GM21717 (cell line): ENCODE results near the gene MEF2B.
"Not testable (repeated sequence)": the region's sequence is repeated elsewhere in the genome, so short reads cannot be mapped to it uniquely, and the experiment has no call there.

Source experiments
- ATAC-seq: cut with Tn5 transposase; IDR thresholded peaks from one replicate; pipeline ENCODE4 v1.9.1; 2021; ENCODE audit warnings: mild to moderate bottlenecking, moderate library complexity; ENCODE audit not compliant: unreplicated experiment

Gene MEF2B

DNA sequence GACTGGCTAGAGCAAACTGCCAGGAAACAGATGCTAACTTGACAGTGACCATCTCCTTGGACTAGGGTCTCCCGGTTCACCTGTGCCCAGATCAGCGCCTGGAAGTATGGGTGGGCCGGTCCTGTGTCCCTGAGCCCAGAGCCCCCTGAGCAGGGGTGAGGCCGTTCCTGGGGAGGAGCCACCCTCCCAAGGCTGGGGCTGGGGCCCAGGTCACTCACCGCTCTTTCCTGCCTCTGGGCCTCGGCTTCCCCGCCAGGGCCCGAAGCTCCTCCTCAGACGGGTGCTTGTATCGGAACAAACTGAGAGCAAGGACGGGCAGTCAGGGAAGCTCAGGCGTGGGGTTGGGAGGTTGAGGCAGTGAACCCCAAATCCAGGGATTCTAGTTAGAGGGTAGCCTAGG lies 37.2 kb downstream of the MEF2B start:
- no peak for ATAC-seq

DNA sequence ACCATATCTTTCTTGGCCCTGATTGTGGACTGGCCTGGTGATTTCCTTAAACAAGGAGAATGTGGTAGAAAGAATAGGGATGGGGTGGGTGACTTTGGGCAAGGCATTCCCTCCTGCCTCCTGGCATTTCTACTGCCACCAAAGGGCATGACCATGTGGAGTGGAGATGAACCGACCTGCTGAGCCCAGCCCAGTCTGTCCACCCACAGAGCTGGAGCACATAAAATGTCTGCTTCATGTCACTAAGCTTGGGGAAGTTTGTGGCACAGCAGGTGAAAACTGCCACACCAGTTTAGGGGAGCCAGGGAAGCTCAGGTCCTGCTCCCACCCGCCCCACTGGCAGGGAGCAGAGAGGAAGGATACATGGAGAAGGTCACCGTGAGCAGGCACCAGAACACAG lies 38.1 kb downstream of the MEF2B start:
- ATAC-seq: no peak

DNA sequence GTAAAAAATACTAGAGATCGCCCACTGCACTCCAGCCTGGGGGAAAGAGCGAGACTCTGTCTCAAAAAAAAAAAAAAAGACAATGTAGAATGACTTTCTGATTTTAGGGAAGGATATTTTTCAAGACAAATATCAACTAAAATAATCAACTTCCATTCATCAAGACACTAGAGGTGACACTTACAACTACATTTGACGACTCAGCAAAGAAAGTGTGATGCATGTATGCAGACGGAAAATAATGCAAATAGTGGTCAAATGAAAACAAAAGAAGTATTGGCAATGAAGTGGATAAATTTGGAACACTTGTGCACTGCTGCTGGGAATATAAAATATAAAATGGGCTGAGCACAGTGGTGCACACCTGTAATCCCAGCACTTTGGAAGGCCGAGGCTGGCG lies 44.0 kb downstream of the MEF2B start:
- no peak for ATAC-seq

DNA sequence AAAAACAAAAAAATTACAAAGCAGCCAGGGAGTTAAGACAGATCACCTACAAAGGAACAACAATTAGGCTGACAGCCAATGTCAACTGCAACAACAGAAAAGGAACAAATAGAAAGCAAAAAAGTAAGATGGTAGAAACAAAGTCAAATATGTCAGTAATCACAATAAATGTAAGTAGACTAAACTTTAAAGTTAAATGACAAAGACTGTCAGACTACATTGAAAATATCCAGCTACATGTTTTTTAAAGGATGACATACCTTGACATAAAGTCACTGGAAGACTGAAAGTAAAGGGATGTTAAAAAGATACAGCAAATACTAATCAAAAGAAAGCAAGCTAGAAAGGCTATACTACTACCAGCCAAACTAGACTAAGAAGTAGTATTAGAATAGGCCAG lies 46.7 kb downstream of the MEF2B start:
- no peak for ATAC-seq

DNA sequence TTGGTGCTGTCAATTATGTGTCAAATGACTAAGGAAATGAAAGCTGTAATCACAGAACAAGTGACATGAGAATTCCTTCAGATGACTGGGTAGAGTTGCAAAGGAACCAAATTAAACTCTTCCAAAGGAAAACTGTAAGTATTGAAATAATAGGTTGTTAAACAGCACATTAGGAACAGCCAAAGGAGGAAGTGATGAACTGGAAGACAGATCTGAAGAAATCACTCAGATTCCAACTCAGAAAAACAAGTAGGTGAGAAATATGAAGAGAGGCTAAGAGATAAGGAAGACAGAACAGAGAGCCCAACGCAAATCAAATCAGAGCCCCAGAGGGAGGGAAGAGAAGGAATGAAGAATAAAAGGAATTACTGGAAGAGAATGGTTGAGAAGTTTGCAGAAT lies 47.2 kb downstream of the MEF2B start:
- ATAC-seq: no peak

DNA sequence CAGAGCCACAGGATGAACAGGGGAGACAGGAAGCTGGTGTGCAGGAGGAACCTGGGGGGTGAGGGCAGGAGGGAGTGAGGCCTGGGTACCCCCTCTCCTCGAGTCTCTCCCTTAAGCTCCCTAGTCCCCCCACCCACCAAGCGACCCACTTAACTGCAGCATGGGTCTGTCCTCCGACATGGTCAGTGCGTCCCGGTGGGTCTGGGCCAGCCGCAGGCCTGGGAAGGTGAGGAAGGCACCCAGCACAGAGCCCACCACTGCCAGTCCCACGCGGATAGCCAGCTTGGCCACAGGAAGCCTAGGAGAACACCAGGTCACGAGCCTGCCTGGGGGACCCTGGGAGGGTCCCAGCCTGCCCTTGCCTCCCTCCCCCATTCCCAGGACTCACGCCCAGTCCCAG lies 48.7 kb downstream of the MEF2B start:
- ATAC-seq: no peak

DNA sequence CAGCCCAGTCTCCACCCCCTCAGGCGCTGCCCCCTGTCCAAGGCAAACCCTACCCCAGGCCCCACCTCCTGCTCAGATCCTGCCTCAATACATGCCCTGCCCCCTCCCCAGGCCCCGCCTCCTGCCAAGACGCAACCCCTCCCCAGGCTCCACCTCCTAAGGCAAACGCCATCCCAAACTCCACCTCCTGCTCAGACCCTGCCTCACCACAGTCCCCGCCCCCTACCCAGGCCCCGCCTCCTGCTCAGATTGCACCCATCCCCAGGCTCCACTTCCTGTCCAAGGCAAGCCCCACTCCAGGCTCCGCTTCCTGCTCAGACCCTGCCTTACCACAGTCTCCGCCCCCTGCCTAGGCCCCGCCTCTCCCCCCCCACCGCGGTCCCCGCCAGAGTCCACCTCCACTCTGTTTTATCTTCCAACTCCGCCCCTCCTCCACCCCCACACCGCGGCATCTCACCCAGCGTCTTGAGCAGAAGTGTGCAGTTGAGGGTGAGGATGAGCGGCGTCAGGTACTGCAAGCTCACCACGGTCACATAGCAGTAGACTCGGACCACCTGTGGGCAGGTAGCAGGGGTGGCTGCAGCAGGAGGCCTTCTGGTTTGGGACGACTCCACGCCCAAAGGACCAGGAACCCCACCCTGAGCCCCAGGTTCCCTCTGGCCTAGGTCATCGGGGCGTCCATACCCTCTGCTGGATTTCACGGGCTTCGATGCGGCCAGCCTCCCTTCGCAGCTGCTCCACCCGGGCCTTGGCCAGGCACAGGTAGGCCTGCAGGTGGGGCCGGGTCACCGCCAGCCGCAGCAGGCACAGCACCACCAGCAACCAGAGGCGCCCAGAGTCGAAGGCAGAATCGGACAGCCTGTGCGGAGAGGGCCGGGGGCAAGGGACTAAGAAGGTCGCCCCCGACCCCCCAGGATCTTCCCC lies 49.5 kb downstream of the MEF2B start:
- ATAC-seq: no peak

DNA sequence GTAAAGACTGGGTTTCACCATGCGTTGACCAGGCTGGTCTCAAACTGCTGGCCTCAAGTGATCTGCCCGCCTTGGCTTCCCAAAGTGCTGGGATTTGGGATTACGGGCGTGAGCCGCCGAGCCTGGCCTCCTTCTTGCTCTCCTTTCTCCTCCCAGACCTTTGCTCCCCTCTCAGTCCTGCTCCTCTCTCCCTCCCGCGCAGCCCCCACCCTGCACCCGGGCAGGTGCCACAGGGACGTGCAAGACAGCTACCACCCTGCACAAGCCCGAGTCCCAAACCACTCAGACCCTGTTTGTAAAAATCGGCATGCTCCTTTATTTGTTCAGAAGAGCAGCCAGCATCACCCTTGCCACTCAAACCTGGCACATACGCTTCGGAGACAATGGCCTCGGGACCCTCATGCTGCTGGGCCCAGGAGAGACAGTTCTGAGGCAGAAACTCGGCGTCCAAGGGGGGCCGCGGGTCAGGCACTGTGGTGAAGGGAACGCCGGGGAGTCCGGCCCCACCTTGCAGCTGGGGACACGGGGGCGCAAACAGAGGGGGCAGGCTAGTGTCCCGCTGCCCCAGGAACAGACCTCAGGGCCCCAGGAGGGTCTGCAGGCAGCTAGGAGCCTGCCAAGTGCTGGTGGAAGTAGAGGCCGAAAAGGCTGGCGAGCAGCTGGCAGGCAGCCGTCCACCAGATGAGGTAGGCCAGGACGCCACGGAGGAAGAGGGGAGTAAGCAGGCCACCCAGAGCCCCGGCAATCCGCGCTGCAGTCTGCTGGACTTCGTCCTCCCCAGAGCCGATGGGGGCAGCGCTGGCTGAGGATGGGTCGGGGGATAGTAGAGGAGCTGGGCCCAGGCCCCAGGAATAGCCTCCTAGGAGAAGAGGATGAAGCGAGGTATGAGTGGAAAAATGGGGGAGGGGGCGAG lies 50.5 kb downstream of the MEF2B start:
- ATAC-seq: no peak

DNA sequence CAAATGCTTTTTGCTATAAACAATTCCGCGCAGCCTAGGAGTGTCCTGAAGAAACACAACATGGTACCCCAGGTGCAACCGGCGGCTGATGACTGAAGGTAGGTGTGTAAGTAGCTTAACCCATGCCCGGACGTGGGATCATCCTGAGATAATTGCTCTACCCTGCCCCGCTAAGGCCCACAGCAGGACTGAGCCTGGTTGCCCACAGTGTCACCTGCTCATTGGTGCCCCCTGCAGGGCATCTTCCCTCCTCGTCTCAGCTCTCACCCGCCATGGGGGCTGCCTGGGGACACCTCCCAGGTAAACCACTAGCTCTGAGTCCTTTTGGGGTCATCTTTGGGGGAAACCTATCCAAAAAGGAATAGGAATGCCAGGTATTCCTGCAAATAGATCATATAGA lies 54.1 kb downstream of the MEF2B start:
- ATAC-seq: no peak

DNA sequence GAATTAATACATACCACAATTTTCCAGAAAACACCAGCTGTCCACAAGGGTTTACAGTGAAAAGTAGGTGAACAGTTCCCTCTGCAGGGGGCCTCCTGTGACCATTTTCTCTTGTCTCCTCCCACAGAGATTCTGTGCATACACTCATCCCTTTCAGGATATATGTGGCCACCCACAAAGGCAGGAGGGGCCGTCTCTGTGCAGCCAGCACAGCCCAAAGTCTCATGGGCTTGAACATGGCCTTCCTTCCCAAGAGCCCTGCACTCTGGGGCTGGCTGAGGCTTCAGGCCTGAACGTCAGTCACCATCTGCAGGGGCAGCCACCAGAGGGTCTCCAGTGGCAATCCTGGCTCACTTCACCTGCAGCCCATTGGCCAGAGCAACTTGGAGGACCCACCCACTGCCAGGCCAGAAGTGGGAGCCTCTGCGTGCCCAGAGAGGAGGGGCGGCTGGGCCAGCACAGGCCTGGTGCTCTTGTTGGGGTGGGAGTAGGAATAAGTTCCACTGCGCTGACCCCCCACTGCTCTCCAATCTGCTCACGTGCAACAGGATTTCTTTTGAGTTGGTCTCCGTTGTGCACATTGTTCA lies 56.9 kb downstream of the MEF2B start:
- no peak for ATAC-seq

DNA sequence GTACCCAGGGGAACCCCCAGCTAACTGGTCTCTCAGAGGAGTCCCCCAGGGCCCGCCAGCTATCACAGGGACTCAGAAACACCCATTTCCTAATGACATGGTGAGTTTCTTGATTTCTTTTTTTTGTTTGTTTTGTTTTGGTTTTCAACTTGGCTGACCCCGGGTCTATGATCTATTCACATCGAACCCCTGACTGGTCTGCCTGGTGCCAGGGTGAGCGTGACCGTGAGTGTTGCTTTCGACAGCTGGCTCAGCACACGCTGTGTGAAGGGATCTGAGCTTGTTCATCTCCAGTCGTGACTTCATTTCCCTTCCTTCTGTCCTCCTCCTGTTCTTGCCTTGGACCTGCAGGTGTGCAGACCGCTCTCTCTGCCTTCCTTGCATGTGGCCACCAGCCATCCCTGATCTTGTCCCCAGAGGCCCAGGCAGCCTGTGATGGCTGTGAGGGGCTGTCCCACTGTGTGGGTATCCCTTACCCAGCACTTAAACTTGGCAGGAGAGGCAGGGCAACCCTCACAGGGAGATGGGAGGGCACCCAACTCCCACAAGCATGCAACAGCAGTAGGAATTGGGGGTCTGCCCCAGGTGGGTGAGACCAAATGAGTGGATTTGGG lies 58.0 kb downstream of the MEF2B start:
- no peak for ATAC-seq

DNA sequence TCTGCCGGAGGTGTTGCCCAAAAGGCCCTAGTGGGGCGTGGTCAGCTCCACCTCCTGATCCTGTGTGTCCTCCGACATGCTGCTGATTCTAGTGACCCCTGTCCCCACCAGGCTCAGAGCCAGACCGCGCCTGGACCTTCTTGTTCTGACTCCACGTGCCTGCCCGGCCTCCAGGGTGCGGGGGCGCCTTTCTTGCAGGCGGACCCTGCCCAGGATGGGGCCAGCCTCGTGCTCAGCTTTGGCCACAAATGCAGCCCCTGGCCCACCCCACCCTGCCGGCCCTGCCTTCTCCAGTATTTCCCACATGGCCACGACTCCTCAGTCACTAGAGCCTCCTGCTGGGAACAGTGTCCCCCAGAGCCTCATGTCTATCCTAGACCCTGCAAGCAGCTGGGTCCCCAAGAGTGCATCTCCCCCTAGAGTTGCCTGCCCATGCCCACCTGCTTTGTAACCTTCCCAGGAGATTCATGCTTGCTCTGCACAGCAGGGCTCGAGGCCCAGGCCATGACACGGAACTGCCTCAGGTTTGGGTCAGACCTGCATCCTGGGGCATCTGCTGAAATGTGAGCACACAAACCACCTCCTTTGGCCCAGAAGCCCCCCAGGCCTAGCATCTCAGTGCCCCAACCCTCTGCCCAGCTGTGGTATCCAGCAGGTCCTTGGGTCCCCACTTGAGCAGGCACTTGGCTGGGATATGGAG lies 58.8 kb downstream of the MEF2B start:
- ATAC-seq: no peak

DNA sequence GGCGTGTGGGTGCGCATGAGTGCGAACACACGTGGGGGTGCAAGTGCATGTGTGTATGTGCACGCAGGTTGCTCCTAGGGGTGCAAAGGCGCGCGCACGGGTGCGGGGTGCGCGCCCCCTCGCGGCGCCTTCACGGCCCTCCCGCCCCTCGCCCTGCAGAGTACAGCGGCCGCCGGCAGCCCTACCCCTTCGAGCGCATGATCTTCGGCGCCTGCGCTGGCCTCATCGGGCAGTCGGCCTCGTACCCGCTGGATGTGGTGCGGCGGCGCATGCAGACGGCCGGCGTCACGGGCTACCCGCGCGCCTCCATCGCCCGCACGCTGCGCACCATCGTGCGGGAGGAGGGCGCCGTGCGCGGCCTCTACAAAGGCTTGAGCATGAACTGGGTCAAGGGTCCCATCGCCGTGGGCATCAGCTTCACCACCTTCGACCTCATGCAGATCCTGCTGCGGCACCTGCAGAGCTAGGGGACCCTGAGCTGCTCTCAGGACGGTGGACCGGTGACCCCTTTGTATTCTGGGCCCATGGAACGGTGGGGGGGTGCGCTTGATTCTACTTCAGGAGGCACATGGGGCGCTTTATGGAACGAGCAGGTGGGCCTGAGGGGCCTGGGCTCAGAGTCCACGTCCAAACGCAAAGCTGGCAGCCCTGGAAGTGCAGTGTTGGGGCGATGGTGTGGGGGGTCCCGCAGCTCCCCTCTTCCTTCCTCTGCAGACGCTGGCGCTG lies 59.5 kb downstream of the MEF2B start:
- no peak for ATAC-seq

DNA sequence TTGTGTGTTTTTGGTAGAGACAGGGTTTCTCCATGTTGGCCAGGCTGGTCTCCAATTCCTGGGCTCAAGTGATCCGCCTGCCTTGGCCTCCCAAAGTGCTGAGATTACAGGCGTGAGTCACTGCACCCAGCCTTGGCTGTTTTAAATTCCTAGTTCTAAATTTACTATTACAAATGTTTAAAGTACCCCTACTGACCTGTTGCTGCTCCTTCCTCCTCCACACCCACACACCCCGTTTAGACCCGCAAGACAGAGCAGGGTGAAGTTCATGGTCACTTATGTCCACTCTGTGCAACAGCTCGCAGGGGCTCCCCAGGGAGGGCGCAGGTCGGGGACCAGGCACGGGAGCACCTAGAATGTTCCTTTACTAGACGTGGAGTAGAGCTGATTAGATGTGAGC lies 60.5 kb downstream of the MEF2B start:
- no peak for ATAC-seq

DNA sequence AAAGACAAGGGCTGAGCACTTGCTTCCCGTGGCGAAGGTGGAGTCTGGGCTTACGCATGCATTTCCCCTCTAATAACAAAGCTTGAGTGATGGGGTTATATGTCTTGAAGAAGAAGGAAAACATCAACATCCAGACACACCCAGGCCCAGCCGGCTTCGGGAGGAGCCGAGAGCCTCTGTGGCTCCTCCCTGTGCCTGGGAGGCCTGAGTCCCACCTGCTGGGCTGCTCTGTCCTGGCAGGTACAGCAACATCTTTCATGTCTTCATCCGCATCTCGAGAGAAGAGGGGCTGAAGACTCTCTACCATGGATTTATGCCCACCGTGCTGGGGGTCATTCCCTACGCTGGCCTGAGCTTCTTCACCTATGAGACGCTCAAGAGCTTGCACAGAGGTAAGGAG lies 62.4 kb downstream of the MEF2B start:
- no peak for ATAC-seq

DNA sequence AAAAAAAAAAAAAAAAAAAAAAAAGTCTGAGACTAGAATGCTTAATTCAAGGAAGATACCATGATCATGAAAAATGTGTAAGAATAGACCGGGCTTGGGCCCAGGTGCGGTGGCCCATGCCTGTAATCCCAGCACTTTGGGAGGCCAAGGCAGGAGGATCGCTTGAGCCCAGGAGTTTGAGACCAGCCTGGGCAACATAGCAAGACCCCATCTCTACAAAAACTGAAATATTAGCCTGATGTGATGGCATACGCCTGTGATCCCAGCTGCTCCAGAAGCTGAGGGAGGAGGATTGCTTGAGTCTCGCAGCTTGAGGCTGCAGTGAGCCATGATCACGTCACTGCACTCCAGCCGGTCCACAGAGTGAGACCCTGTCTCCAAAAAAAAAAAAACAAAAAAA lies 63.1 kb downstream of the MEF2B start:
- ATAC-seq: not testable (repeated sequence)

DNA sequence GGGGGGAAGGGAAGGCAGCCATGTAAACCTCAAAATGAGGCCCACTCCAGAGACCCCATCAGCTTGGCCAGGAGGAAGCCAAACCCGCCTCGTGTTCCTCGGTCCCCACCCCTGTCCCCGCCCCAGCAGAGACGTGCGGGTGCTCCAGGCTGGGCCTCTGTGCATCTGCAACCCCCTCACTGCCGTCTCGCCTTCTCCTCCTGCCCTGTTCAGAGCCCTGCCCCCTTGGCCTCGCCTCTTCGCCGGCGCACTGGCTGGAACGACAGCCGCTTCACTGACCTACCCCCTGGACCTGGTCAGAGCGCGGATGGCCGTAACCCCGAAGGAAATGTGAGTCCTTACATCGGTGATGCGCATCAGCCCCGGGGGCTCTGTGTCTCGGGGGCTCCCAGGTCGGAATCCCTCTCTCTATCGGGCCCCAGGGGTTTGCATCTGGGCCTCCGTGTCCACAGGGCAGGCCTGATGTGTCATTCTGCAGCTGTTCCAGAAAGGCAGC lies 64.0 kb downstream of the MEF2B start:
- no peak for ATAC-seq

DNA sequence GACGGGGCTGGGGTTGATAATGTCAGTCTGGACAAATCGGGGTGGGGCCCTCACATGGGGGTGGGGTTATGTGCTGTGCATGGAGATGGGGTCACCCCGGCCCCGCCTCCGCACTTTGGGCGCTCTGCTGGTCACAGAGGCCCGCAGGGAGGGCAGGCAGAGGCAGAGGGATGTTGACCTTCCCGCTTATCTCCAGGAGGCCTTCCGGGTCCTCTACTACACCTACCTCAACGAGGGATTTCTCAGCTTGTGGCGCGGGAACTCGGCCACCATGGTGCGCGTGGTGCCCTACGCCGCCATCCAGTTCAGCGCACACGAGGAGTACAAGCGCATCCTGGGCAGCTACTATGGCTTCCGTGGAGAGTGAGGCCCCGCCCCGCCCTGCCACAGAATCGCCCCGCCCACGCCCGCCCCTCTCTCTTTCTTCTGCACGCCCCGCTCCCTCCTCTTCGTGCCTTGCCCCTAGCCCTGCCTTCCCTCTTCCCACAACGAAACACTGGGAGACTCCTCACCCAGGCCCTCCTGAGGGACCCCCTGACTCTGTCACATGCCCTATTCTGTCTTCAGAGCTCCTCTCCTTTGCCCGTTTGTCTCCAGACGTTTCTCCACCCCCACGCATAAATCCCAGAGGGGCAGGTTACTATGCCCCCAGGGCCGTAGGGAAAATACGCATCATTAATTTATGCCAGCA lies 64.6 kb downstream of the MEF2B start:
- no peak for ATAC-seq

DNA sequence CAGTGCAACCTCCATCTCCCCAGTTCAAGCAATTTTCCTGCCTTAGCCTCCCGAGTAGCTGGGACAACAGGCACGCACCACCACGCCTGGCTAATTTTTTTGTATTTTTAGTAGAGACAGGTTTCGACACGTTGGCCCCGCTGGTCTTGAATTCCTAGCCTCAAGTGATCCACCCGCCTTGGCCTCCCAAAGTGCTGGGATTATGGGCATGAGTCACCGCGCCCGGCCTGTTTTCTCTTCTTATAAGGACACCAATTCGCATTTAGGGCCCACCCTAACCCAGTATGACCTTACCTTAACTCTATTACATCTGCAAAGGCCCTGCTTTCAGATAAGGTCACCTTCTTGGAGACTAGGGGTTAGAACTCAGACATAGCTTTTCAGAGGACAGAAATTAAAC lies 66.9 kb downstream of the MEF2B start:
- ATAC-seq: no peak
